SH-SY5Y (cell line): ENCODE measurements around the gene MGAT5B.

Source experiments
- GATA2 ChIP-seq: IDR thresholded peaks from 2 replicates; pipeline ENCODE4 v1.6.1; 2011; ENCODE audit warnings: mild to moderate bottlenecking, low read depth, low read length
- GATA3 ChIP-seq: IDR thresholded peaks from 2 replicates; pipeline ENCODE4 v1.6.1; 2011; ENCODE audit warnings: low read depth, mild to moderate bottlenecking, low read length, moderate library complexity

GRCh38 chr17:76820039-76820438 is 48.2 kb upstream of the MGAT5B start:
- no peak for TF ChIP-seq GATA2
- TF ChIP-seq GATA3, result no peak
